Measurements from ENCODE around the gene DCAF8L2. TPM values are rescaled to one million over a fixed set of nuclear protein-coding genes. Genes with fewer than 3 reads are reported as not detected.

DCAF8L2 gene
- 0.07 and 0.27 TPM in 2 replicates for total RNA-seq

GRCh38 chrX:27590044-27590443 is at the start of gene DCAF8L2:
Gene DCAF8L2, plus strand, starts transcription at chrX:27590344. Its CDS starts 156,552 bp downstream, at chrX:27746896.

Other genes starting within 250 kb of the DCAF8L2 start
- gene PPP4R3C, start 127.0 kb upstream of the DCAF8L2 start, total RNA-seq, result not detected in 2 replicates
- not detected in 2 replicates for gene MAGEB10, start 217.6 kb downstream of the DCAF8L2 start, total RNA-seq

Measured in thoracic aorta endothelial cell (primary cell).